ENCODE data around the gene MPHOSPH6.
"Not testable (repeated sequence)": the region's sequence is repeated elsewhere in the genome, so short reads cannot be mapped to it uniquely, and the experiment has no call there.

The MPHOSPH6 gene

DNA sequence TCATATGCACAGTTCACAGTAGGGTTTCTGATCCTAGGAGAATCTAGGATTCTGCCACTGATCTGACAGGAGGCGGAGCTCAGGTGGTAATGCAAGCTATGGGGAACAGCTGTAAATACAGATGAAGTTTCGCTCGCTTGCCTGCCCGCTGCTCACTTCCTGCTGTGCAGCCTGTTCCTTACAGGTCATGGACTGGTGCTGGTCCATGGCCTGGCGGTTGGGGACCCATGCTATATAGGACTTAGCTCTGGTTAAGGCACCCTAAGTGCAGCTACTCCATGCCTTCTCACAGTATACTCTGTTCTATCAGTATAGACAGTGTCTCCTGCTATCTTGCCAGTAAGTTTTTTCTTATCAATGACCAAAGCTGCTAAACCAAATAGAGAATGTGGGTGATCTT is 2.4 kb downstream of the MPHOSPH6 start:
- no peak for DNase-seq

GRCh38 chr16:82160226-82160625 is 9.8 kb downstream of the MPHOSPH6 start:
- DNase-seq = no peak

- DNase-seq = no peak
These were observed 12.2 kb downstream of the MPHOSPH6 start for GRCh38 chr16:82157836-82158235.

DNA sequence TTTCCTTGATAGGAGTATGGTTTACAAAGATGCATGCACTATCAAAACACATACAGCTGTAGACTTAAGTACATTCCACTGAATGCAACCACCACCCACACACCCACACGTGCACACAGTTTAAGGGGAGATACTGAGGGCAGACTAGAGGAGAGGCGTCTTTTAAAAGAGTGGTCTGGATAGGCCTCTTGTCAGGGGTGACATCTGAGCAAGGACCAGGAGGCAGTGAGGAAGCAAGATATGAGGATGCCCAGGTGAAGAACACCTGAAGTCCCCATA is 12.6 kb downstream of the MPHOSPH6 start:
- no peak for DNase-seq

DNA sequence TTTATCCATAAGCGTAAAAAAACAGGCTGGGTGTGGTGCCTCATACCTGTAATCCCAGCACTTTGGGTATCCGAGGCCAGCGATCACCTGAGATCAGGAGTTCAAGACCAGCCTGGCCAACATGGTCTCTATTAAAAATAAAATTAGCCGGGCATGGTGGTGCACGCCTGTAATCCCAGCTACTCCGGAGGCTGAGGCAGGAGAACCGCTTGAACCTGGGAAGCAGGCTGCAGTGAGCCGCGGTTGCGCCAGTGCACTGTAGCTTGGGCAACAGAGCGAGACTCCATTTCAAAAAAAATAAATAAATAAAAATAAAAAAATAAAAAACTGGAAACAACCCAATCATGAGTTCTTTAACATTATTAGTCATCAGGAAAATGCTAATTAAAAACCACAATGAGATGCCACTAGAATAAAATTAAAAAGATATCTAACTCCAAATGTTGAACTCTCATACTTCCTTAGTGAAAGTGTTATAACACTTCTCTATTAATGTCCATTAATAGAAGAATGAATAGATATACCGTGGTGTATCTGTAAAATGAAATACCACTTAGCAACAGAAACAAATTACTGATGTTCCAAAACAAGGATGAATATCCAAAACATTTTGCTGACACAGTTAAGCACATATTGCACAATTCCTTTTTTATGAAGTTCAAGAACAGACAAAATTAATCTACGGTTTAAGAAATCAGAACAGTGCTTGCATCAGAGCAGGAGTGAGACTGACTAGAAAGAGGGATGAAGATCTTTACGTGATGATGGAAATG is 13.1 kb downstream of the MPHOSPH6 start:
- no peak for DNase-seq

DNA sequence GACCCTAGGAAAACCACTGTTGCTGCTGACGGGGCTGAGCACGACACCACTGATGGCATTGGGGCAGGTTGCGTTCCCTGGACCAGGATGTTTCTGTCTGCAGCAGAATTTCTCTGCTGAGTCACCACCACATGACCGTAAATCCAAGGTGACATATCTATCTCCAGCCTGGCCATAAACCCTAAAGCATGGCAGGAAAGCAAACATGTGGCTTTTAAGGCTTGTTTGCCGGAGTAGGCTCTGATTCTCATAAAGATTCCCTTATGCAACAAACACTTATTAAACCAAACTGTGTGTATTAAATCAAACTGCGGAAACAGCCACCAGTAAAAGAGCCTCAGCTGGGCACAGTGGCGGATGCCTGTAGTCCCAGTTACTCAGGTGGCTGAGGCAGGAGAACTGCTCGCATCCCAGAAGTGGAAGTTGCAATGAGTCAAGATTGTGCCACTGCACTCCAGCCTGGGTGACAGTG is 17.3 kb downstream of the MPHOSPH6 start:
- no peak for DNase-seq

GRCh38 chr16:82152196-82152595 is 17.8 kb downstream of the MPHOSPH6 start:
- no peak for DNase-seq

DNA sequence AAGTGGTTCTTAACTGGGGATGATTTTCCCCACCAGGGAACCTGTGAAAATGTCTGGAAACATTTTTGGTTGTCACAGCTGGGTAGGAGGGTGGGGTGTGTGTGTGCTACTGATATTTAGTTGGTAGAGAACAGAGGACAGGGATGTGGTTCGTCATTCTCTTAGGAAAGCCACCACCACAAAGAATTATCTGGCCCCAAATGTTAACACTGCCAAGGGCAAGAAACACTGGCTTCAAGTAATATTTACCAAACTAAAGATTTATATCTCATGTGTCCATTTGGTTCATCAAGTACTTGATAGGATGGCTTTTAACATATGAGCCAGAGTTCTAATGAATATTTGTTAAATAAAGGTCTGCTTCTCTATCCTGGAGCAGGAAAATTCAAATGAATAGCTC is 19.5 kb downstream of the MPHOSPH6 start:
- no peak for DNase-seq

DNA sequence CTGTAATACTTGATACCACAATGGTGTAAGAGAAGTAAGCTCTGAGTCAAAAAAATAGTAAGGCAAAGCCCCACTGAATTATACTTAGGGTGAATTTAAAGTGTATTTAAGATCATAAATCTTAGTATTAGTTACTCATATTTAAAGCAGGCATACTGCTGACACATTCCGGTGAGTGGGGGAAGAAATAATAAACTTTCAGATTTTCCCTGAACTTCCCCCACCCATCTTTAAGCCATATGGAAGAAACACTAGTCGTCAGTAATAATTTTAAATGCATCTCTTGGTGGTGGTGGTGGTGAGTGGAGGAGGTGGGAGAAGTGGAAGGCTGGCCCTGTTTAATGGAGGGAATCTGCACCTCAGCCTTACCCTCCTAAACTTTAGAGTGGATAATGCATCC is 20.5 kb downstream of the MPHOSPH6 start:
- DNase-seq = no peak

GRCh38 chr16:82147546-82147945 is 22.5 kb downstream of the MPHOSPH6 start:
- no peak for DNase-seq

- DNase-seq = no peak
These were observed 23.1 kb downstream of the MPHOSPH6 start for GRCh38 chr16:82146957-82147356.

DNA sequence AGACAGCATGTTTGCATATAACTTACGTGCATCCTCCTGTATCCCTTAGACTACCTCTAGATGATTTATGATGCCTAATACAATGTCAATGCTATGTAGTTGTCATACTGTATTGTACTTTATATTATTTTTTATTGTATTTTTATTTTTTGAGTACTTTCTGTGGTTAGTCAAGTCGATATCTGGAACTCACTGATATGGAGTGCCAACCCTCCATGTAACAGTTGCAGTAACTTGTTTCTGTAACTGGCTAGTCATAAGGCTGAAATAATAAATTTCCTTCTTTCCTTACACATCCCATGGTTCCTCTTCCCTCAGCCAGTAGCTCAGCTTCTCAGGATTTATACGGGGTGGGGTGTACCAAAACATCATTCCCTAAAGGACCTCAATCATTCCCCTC is 23.5 kb downstream of the MPHOSPH6 start:
- DNase-seq = no peak

DNA sequence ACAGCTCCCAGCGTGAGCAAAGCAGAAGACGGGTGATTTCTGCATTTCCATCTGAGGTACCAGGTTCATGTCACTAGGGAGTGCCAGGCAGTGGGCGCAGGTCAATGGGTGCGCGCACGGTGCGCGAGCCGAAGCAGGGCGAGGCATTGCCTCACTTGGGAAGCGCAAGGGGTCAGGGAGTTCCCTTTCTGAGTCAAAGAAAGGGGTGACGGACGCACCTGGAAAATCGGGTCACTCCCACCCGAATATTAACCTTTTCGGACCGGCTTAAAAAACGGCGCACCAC is 30.8 kb downstream of the MPHOSPH6 start:
- not testable (repeated sequence) for DNase-seq

- no peak for DNase-seq
These were observed 31.3 kb downstream of the MPHOSPH6 start for GRCh38 chr16:82138478-82139285.

- DNase-seq = no peak
These were observed 32.2 kb downstream of the MPHOSPH6 start for GRCh38 chr16:82137822-82138167.

DNA sequence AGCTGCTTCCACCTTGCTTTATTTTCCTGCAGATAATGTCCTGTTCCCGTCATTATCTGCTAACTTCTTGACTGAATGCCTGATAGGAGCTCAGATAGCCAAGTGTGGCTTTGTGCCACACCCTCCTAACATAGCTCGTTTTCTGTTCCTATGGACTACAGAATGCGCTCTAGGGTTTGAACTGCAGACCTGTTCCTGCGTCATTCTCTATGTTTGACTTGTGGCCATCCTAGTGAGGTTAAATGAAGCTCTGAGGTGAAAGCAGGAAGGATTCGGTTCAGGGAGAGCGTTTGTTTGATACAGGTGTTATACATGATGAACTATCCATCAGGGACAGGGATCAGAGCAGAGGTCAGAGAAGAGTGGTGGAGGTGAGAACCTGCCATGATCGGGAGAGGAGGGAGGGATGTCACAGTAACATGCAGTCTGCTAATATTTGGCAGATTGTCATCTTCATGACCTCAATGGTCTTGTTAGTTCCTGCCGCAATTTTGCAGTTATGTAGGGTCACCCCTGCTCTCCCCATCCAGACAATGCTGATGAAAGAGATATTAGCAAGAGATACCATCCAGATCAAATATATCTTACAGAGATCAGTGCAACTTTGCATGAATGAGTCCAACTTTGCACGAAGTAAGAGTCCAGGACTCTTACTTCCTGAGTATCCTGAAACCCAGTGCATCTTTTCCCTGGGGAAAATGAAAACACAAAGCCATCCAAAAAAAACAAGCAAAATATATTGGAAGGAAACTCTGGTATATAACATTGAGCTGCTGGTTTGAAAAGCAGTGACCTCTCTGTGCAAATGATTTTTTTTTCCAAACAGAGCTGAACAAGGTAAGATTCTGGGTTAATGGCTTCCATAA is 32.8 kb downstream of the MPHOSPH6 start:
- DNase-seq = no peak

- no peak for DNase-seq
These were observed 34.2 kb downstream of the MPHOSPH6 start for GRCh38 chr16:82135844-82136243.

DNA sequence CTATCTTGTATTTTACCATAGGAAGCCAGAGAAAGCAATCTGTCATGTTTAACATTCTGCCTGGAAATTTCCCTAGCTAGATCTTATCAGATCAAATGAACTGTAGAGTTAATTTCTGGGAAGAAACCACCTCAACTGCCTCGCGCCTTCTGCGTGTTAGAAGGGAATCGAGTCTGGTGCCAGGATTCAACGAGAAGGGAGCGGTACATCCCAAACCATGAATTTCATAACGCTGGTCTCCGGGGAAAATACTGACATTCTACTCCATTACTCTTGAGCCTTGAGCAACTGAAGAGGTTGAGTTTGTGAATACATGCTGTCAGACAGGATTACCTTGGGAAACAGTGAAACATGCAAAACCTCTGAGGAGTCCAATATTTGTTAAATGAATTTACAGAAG is 35.2 kb downstream of the MPHOSPH6 start:
- no peak for DNase-seq

DNA sequence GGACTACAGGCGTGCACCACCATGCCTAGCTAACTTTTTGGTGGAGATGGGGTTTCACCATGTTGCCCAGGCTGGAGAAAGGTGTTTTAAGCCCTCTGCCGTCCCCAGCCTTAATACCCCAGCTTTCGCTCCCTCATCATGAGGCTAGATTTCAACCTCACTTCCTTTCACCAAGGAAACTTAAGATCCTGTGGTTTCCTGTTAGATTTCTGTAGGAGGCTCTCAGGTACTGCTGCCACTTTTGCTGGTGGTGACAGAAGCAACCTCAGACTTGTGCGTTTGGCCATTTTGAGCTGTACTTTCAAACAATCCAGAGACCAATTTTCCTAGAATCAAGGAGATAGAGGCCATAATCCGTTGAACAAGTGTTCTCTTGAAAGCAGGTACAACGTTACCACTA is 36.2 kb downstream of the MPHOSPH6 start:
- DNase-seq = no peak

- no peak for DNase-seq
These were observed 40.1 kb downstream of the MPHOSPH6 start for GRCh38 chr16:82129881-82130280.

- no peak for DNase-seq
These were observed 45.4 kb downstream of the MPHOSPH6 start for GRCh38 chr16:82124651-82125050.

DNA sequence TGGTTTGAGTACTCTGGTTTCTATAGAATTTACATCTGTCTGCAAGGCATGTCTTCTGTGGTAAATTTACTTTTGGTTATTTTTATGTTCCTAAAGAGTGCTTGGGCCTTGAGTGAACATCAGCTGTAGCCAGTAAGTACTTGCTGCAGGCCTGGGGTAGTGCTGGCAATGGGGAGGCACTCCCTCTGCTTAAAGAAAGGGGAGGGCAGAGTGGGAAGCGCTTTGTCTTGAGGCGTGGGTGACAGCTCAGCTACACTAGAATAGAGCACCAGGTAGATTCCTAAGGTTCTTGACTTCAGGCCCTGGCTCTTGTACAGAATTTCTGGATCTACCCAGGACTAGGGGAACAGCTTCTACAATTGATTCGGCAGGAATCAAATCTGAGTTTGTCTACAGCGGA is 50.6 kb downstream of the MPHOSPH6 start:
- no peak for DNase-seq

GRCh38 chr16:82118749-82119148 is 51.3 kb downstream of the MPHOSPH6 start:
- no peak for DNase-seq

DNA sequence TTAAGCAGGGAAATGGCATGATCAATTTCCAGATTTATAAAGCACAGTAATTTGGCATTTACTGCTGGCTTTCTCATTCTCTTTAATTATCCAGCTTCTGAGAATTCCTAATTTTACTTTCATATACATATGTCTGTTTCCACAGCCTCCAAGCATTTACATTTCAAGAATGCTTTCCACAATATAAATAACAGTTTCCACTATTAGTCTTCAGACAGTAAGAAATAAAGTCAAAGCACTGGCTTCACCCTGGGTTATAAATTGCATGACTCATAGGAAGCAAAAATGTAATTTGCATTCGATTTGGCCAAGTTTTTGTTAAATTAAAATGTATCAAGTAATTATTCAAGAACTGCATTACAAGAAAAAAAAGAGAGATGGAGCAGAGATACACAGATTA is 53.5 kb downstream of the MPHOSPH6 start:
- DNase-seq = no peak

All from GDM1 (cell line).